ENCODE data around the gene FAM168B. TPM values are rescaled to one million over a fixed set of nuclear protein-coding genes. Genes with fewer than 3 reads are reported as not detected.
A peak's percentile ranks its signal among the peaks of the same experiment; 100 is the strongest.

Gene FAM168B
- total RNA-seq, 1 experiment from 2014 or later: 138 TPM

- DNase-seq (ENCODE audit: low read depth in 1 of 2, low spot score in 2 of 2): peak in 1 of 2 experiments; percentile 25
- H3K9me3 ChIP-seq (replicated peaks): no peaks in the 10 kb centered on the region
- H3K27ac ChIP-seq: peak overlapping the region; percentile 80
- peaks cover 66% of the 10 kb centered on the region for H3K36me3 ChIP-seq
- H3K27me3 ChIP-seq (replicated peaks): no peaks in the 10 kb centered on the region
- H3K4me3 ChIP-seq: no peak overlapping the region
- peaks cover 38% of the 10 kb centered on the region for H3K4me1 ChIP-seq (replicated peaks)
These were observed 36.9 kb downstream of the FAM168B start for GRCh38 chr2:131056204-131056931.

GRCh38 chr2:131055169-131056065 lies 37.8 kb downstream of the FAM168B start:
- Histone ChIP-seq H3K36me3 (peaks cover 72% of the 10 kb centered on the region), H3K27me3 (replicated peaks) (no peaks in the 10 kb centered on the region), H3K27ac (peak overlapping the region; percentile 80), H3K9me3 (replicated peaks) (no peaks in the 10 kb centered on the region), H3K4me1 (replicated peaks) (peaks cover 38% of the 10 kb centered on the region), H3K4me3 (no peak overlapping the region)
- DNase-seq (ENCODE audit: low read depth in 1 of 2, low spot score in 2 of 2): peak; percentile 73 to 82

GRCh38 chr2:131054488-131054887 lies 38.8 kb downstream of the FAM168B start:
- Histone ChIP-seq H3K9me3 (replicated peaks) (no peaks in the 10 kb centered on the region), H3K27me3 (replicated peaks) (no peaks in the 10 kb centered on the region), H3K27ac (peak overlapping the region; percentile 80), H3K4me1 (replicated peaks) (peaks cover 38% of the 10 kb centered on the region), H3K36me3 (peaks cover 75% of the 10 kb centered on the region), H3K4me3 (no peak overlapping the region)
- peak; percentile 72 to 78 for DNase-seq (ENCODE audit: low read depth in 1 of 2, low spot score in 2 of 2)

- peaks cover 38% of the 10 kb centered on the region for H3K4me1 ChIP-seq (replicated peaks)
- no peak overlapping the region for H3K4me3 ChIP-seq
- H3K36me3 ChIP-seq: peaks cover 78% of the 10 kb centered on the region
- H3K27me3 ChIP-seq (replicated peaks): no peaks in the 10 kb centered on the region
- H3K9me3 ChIP-seq (replicated peaks): no peaks in the 10 kb centered on the region
- DNase-seq (ENCODE audit: low read depth in 1 of 2, low spot score in 2 of 2): no peak
- H3K27ac ChIP-seq: no peak overlapping the region
These were observed 40.5 kb downstream of the FAM168B start for GRCh38 chr2:131052741-131053263.

- H3K4me3 ChIP-seq: no peak overlapping the region
- H3K36me3 ChIP-seq: peaks cover 88% of the 10 kb centered on the region
- no peaks in the 10 kb centered on the region for H3K9me3 ChIP-seq (replicated peaks)
- no peak for DNase-seq (ENCODE audit: low read depth in 1 of 2, low spot score in 2 of 2)
- peaks cover 22% of the 10 kb centered on the region for H3K4me1 ChIP-seq (replicated peaks)
- H3K27me3 ChIP-seq (replicated peaks): no peaks in the 10 kb centered on the region
- no peak overlapping the region for H3K27ac ChIP-seq
These were observed 42.4 kb downstream of the FAM168B start for GRCh38 chr2:131050896-131051295.

GRCh38 chr2:131049150-131049718 lies 44.0 kb downstream of the FAM168B start:
- Histone ChIP-seq H3K27ac (no peak overlapping the region), H3K9me3 (replicated peaks) (no peaks in the 10 kb centered on the region), H3K4me3 (no peak overlapping the region), H3K27me3 (replicated peaks) (no peaks in the 10 kb centered on the region), H3K4me1 (replicated peaks) (peaks cover 6% of the 10 kb centered on the region), H3K36me3 (peaks cover 81% of the 10 kb centered on the region)
- DNase-seq (ENCODE audit: low read depth in 1 of 2, low spot score in 2 of 2): no peak

GRCh38 chr2:131048641-131049040 lies 44.6 kb downstream of the FAM168B start:
- Histone ChIP-seq H3K27ac (no peak overlapping the region), H3K36me3 (peaks cover 78% of the 10 kb centered on the region), H3K4me1 (replicated peaks) (peaks cover 2% of the 10 kb centered on the region), H3K9me3 (replicated peaks) (no peaks in the 10 kb centered on the region), H3K27me3 (replicated peaks) (no peaks in the 10 kb centered on the region), H3K4me3 (no peak overlapping the region)
- no peak for DNase-seq (ENCODE audit: low read depth in 1 of 2, low spot score in 2 of 2)

- DNase-seq (ENCODE audit: low read depth in 1 of 2, low spot score in 2 of 2): no peak
- Histone ChIP-seq H3K27ac (no peak overlapping the region), H3K4me1 (replicated peaks) (no peaks in the 10 kb centered on the region), H3K36me3 (peaks cover 72% of the 10 kb centered on the region), H3K9me3 (replicated peaks) (no peaks in the 10 kb centered on the region), H3K27me3 (replicated peaks) (no peaks in the 10 kb centered on the region), H3K4me3 (no peak overlapping the region)
These were observed 45.2 kb downstream of the FAM168B start for GRCh38 chr2:131047920-131048560.

- no peaks in the 10 kb centered on the region for H3K27me3 ChIP-seq (replicated peaks)
- H3K36me3 ChIP-seq: peaks cover 62% of the 10 kb centered on the region
- no peak for DNase-seq (ENCODE audit: low read depth in 1 of 2, low spot score in 2 of 2)
- no peaks in the 10 kb centered on the region for H3K4me1 ChIP-seq (replicated peaks)
- H3K27ac ChIP-seq: no peak overlapping the region
- no peaks in the 10 kb centered on the region for H3K9me3 ChIP-seq (replicated peaks)
- H3K4me3 ChIP-seq: no peak overlapping the region
These were observed 46.2 kb downstream of the FAM168B start for GRCh38 chr2:131046918-131047652.

- Histone ChIP-seq H3K4me3 (no peak overlapping the region), H3K4me1 (replicated peaks) (no peaks in the 10 kb centered on the region), H3K27me3 (replicated peaks) (no peaks in the 10 kb centered on the region), H3K9me3 (replicated peaks) (no peaks in the 10 kb centered on the region), H3K27ac (no peak overlapping the region), H3K36me3 (peaks cover 54% of the 10 kb centered on the region)
- no peak for DNase-seq (ENCODE audit: low read depth in 1 of 2, low spot score in 2 of 2)
These were observed 47.0 kb downstream of the FAM168B start for GRCh38 chr2:131046028-131046917.

- Histone ChIP-seq H3K4me1 (replicated peaks) (no peaks in the 10 kb centered on the region), H3K9me3 (replicated peaks) (no peaks in the 10 kb centered on the region)
- no peak for DNase-seq (ENCODE audit: low read depth in 1 of 2, low spot score in 2 of 2)
These were observed 47.8 kb downstream of the FAM168B start for GRCh38 chr2:131045286-131046027.

GRCh38 chr2:131044757-131045150 lies 48.5 kb downstream of the FAM168B start:
- H3K4me1 ChIP-seq (replicated peaks): no peaks in the 10 kb centered on the region
- DNase-seq (ENCODE audit: low read depth in 1 of 2, low spot score in 2 of 2): no peak
- no peaks in the 10 kb centered on the region for H3K27me3 ChIP-seq (replicated peaks)
- peaks cover 39% of the 10 kb centered on the region for H3K36me3 ChIP-seq
- H3K27ac ChIP-seq: no peak overlapping the region
- no peaks in the 10 kb centered on the region for H3K9me3 ChIP-seq (replicated peaks)
- no peak overlapping the region for H3K4me3 ChIP-seq

More at GRCh38 chr2:131045286-131046027, 47.8 kb downstream of the FAM168B start:
- no peaks in the 10 kb centered on the region for H3K27me3 ChIP-seq (replicated peaks)
- peaks cover 46% of the 10 kb centered on the region for H3K36me3 ChIP-seq
- H3K4me3 ChIP-seq: no peak overlapping the region
- H3K27ac ChIP-seq: no peak overlapping the region
